OCI-LY1 (cell line): Measurements from ENCODE around the gene GRIN2A.

Source experiments
- H2AFZ ChIP-seq: fragments of 200-600 bp; sonication (generic), shearing (Covaris generic); 2 replicates; pipeline ENCODE4 v1.6.0; 2014; ENCODE audit warnings: antibody characterized with exemption, mild to moderate bottlenecking, low read length
- H3F3A ChIP-seq: fragments of 200-600 bp; sonication (generic), shearing (Covaris generic); 2 replicates; pipeline ENCODE4 v1.6.0; 2014; ENCODE audit warnings: mild to moderate bottlenecking, antibody characterized with exemption, low read length, moderate library complexity; ENCODE audit not compliant: insufficient read depth
- H3K27ac ChIP-seq: fragments of 200-600 bp; sonication (generic); 2 replicates; pipeline ENCODE4 v1.5.1; 2014; ENCODE audit warnings: low read length, mixed run types, mild to moderate bottlenecking, low read depth; ENCODE audit not compliant: poor library complexity, severe bottlenecking
- H3K27me3 ChIP-seq: fragments of 200-600 bp; sonication (generic); 2 replicates; pipeline ENCODE4 v1.6.0; 2014; ENCODE audit warnings: antibody characterized with exemption, mild to moderate bottlenecking, low read length, moderate library complexity; ENCODE audit not compliant: insufficient read depth
- H3K36me3 ChIP-seq: fragments of 200-600 bp; sonication (generic); 2 replicates; pipeline ENCODE4 v1.6.1; 2014; ENCODE audit warnings: mild to moderate bottlenecking, antibody characterized with exemption, low read length, moderate library complexity, mixed read lengths; ENCODE audit not compliant: insufficient read depth
- H3K4me1 ChIP-seq: fragments of 200-600 bp; sonication (generic); 2 replicates; pipeline ENCODE4 v1.5.1; 2014; ENCODE audit warnings: mild to moderate bottlenecking, low read length, moderate library complexity; ENCODE audit not compliant: insufficient read depth, severe bottlenecking
- H3K4me2 ChIP-seq: fragments of 200-600 bp; sonication (generic), shearing (Covaris generic); 2 replicates; pipeline ENCODE4 v1.6.1; 2014; ENCODE audit warnings: low read length
- H3K4me3 ChIP-seq: fragments of 200-600 bp; sonication (generic); 2 replicates; pipeline ENCODE4 v1.5.1; 2014; ENCODE audit warnings: low read length, low read depth, mild to moderate bottlenecking, mixed read lengths; ENCODE audit not compliant: poor library complexity, severe bottlenecking
- H3K79me2 ChIP-seq: fragments of 200-600 bp; shearing (Covaris generic); 2 replicates; pipeline ENCODE4 v1.6.1; 2016; ENCODE audit warnings: mixed run types, low read length, mixed read lengths; ENCODE audit not compliant: insufficient read depth
- H3K9ac ChIP-seq: fragments of 200-600 bp; sonication (generic), shearing (Covaris generic); 2 replicates; pipeline ENCODE4 v1.6.1; 2014; ENCODE audit warnings: mild to moderate bottlenecking, low read length, mixed read lengths
- H3K9me2 ChIP-seq: fragments of 200-600 bp; sonication (generic), shearing (Covaris generic); 2 replicates; pipeline ENCODE4 v1.6.1; 2014; ENCODE audit warnings: low read depth, mild to moderate bottlenecking, low read length, mixed read lengths
- H3K9me3 ChIP-seq: fragments of 200-600 bp; shearing (Covaris generic); 2 replicates; pipeline ENCODE4 v1.6.1; 2014; ENCODE audit warnings: low read length, mixed read lengths
- H4K20me1 ChIP-seq: fragments of 200-600 bp; sonication (generic), shearing (Covaris generic); 2 replicates; pipeline ENCODE4 v1.6.0; 2016; ENCODE audit warnings: mild to moderate bottlenecking, low read length; ENCODE audit not compliant: insufficient read depth
- CTCF ChIP-seq: fragments of 200-600 bp; sonication (generic), shearing (Covaris generic); IDR thresholded peaks from 2 replicates; pipeline ENCODE4 v1.5.1; 2017; ENCODE audit warnings: mild to moderate bottlenecking, antibody characterized with exemption, low read length, moderate library complexity, mixed read lengths
- EZH2 ChIP-seq: fragments of 200-600 bp; sonication (generic), shearing (Covaris generic); IDR thresholded peaks from 2 replicates; pipeline ENCODE4 v1.8.0; 2017; ENCODE audit warnings: borderline replicate concordance, mixed run types, mild to moderate bottlenecking, antibody characterized with exemption, low read length, moderate library complexity, mixed read lengths

The GRIN2A gene

GRCh38 chr16:10178526-10178925, 3.7 kb downstream of the GRIN2A start:
- Histone ChIP-seq H3K27ac (no peak overlapping the region), H3K9me2 (no peaks in the 10 kb centered on the region), H3K9ac (no peak overlapping the region), H2AFZ (no peak overlapping the region), H4K20me1 (no peaks in the 10 kb centered on the region), H3K36me3 (no peaks in the 10 kb centered on the region), H3K4me3 (no peak overlapping the region), H3K27me3 (no peaks in the 10 kb centered on the region), H3K79me2 (no peaks in the 10 kb centered on the region), H3F3A (no peaks in the 10 kb centered on the region), H3K4me2 (no peak overlapping the region), H3K4me1 (no peaks in the 10 kb centered on the region), H3K9me3 (no peaks in the 10 kb centered on the region)
- TF ChIP-seq CTCF: no peak
- no peak for TF ChIP-seq EZH2

GRCh38 chr16:10178080-10178479, 4.1 kb downstream of the GRIN2A start:
- no peak for TF ChIP-seq CTCF
- TF ChIP-seq EZH2: no peak
- Histone ChIP-seq H3F3A (no peaks in the 10 kb centered on the region), H3K27me3 (no peaks in the 10 kb centered on the region), H3K79me2 (no peaks in the 10 kb centered on the region), H3K9me2 (no peaks in the 10 kb centered on the region), H3K9me3 (no peaks in the 10 kb centered on the region), H3K4me2 (no peak overlapping the region), H3K4me1 (no peaks in the 10 kb centered on the region), H3K9ac (no peak overlapping the region), H2AFZ (no peak overlapping the region), H4K20me1 (no peaks in the 10 kb centered on the region), H3K27ac (no peak overlapping the region), H3K4me3 (no peak overlapping the region), H3K36me3 (no peaks in the 10 kb centered on the region)

GRCh38 chr16:10172848-10173655, 9.2 kb downstream of the GRIN2A start:
- no peak for TF ChIP-seq CTCF
- no peak for TF ChIP-seq EZH2
- H2AFZ ChIP-seq: no peak overlapping the region
- no peak overlapping the region for H3K4me3 ChIP-seq
- no peak overlapping the region for H3K4me2 ChIP-seq
- no peak overlapping the region for H3K9ac ChIP-seq
- H3K36me3 ChIP-seq: no peaks in the 10 kb centered on the region
- no peak overlapping the region for H3K27ac ChIP-seq
- no peaks in the 10 kb centered on the region for H3K9me2 ChIP-seq
- no peaks in the 10 kb centered on the region for H4K20me1 ChIP-seq
- no peaks in the 10 kb centered on the region for H3K9me3 ChIP-seq
- no peaks in the 10 kb centered on the region for H3K79me2 ChIP-seq
- no peaks in the 10 kb centered on the region for H3F3A ChIP-seq
- H3K4me1 ChIP-seq: no peaks in the 10 kb centered on the region
- H3K27me3 ChIP-seq: peaks cover 7% of the 10 kb centered on the region; the same call in 1 of the 2 replicates
